K562 (cell line): ENCODE measurements around the gene PTGIR. TPM values are rescaled to one million over a fixed set of nuclear protein-coding genes. Genes with fewer than 3 reads are reported as not detected.

Source experiments
- CTBP1 ChIP-seq: fragments of 450-650 bp; IDR thresholded peaks from 2 replicates; pipeline ENCODE4 v1.6.1; 2016; ENCODE audit warnings: borderline replicate concordance
- SLC30A9 ChIP-seq: fragments of 250-450 bp; sonication (Bioruptor Pico); IDR thresholded peaks from 2 replicates; pipeline ENCODE4 v1.8.0; 2022; ENCODE audit warnings: mild to moderate bottlenecking, moderate library complexity
- SNRNP70 ChIP-seq: fragments of 200-400 bp; formaldehyde crosslinking; optimal IDR thresholded peaks from 2 replicates; pipeline ENCODE3; 2017; ENCODE audit warnings: low read depth, low read length
- TAF7 ChIP-seq: fragments of 450-650 bp; IDR thresholded peaks from 2 replicates; pipeline ENCODE4 v1.6.1; 2016; ENCODE audit warnings: missing genetic modification characterization, missing compliant biosample characterization
- XRCC4 ChIP-seq: IDR thresholded peaks from one replicate; pipeline ENCODE4 v1.6.1; 2011; ENCODE audit not compliant: insufficient read depth, insufficient read length; ENCODE audit errors: extremely low read depth
- ZC3H11A ChIP-seq: IDR thresholded peaks from 2 replicates; pipeline ENCODE4 v1.6.1; 2012; ENCODE audit warnings: low read depth, low read length, improper control_type of control experiment
- ZKSCAN8 ChIP-seq: fragments of 200-800 bp; sonication (Bioruptor generic); IDR thresholded peaks from 2 replicates; pipeline ENCODE4 v1.6.1; 2016; ENCODE audit warnings: missing genetic modification characterization, missing compliant biosample characterization
- ZNF12 ChIP-seq: sonication (generic); formaldehyde crosslinking; IDR thresholded peaks from 2 replicates; pipeline ENCODE4 v1.4.0; 2020; ENCODE audit warnings: mild to moderate bottlenecking, missing genetic modification reagents
- ZNF239 ChIP-seq: fragments of 250-450 bp; sonication (Bioruptor Pico); IDR thresholded peaks from 2 replicates; pipeline ENCODE4 v1.4.0; 2020; ENCODE audit warnings: mild to moderate bottlenecking
- ZNF311 ChIP-seq: fragments of 250-450 bp; sonication (Bioruptor Pico); IDR thresholded peaks from 2 replicates; pipeline ENCODE4 v1.4.0; 2020; ENCODE audit warnings: mild to moderate bottlenecking, moderate library complexity
- ZNF57 ChIP-seq: fragments of 450-650 bp; formaldehyde crosslinking; IDR thresholded peaks from 2 replicates; pipeline ENCODE4 v1.4.0; 2020; ENCODE audit warnings: mild to moderate bottlenecking, moderate library complexity
- polyA plus RNA-seq, 8 experiments: library from polyadenylated mRNA; depleted of rRNA in 4 of 8; stranded (reverse) in 5 of 8; unstranded in 3 of 8; fragments of >200 nt; fragmentation: Nextera tagmentation in 2 of 8; fragmentation: Illumina TruSeq in 1 of 8; extraction: Ambion mirVana in 2 of 8; extraction: Trizol in 1 of 8; gene quantifications; 2 replicates each; pipeline versions ENCODE4 v1.2.1 to v1.2.3, GENCODE V29; 2011 to 2014; ENCODE audit warnings: inconsistent platforms in 1 of 8, missing spikeins in 1 of 8
- total RNA-seq, 7 experiments: library from RNA; depleted of rRNA in 6 of 7; stranded (reverse); fragments of >200 nt in 6 of 7; fragmentation: Illumina TruSeq in 2 of 7; extraction: Trizol in 2 of 7; gene quantifications; 2 replicates each; pipeline versions ENCODE4 v1.2.1 to v1.2.3, GENCODE V29; 2011 to 2021; ENCODE audit warnings: low replicate concordance in 1 of 7
- TF ChIP-seq, protein P1 (sequence below): sonication (generic); formaldehyde crosslinking; IDR thresholded peaks from 2 replicates; pipeline ENCODE4 v1.8.1; 2023; ENCODE audit warnings: mild to moderate bottlenecking, missing genetic modification reagents, moderate library complexity
- TF ChIP-seq, protein P2 (sequence below): IDR thresholded peaks from 2 replicates; pipeline ENCODE4 v1.6.1; 2014; ENCODE audit warnings: antibody characterized with exemption
- TF ChIP-seq, protein P3 (sequence below): fragments of 250-450 bp; sonication (Bioruptor Pico); IDR thresholded peaks from 2 replicates; pipeline ENCODE4 v1.8.0; 2021; ENCODE audit warnings: moderate library complexity, mild to moderate bottlenecking, inconsistent platforms

Gene PTGIR
- total and polyA plus RNA-seq, 9 of the 15 experiments (the other 6 are each of a cell fraction or from before 2014, with no cell fraction given) = 0.11 to 3.4 (median 1.1) TPM; not detected in 1

DNA sequence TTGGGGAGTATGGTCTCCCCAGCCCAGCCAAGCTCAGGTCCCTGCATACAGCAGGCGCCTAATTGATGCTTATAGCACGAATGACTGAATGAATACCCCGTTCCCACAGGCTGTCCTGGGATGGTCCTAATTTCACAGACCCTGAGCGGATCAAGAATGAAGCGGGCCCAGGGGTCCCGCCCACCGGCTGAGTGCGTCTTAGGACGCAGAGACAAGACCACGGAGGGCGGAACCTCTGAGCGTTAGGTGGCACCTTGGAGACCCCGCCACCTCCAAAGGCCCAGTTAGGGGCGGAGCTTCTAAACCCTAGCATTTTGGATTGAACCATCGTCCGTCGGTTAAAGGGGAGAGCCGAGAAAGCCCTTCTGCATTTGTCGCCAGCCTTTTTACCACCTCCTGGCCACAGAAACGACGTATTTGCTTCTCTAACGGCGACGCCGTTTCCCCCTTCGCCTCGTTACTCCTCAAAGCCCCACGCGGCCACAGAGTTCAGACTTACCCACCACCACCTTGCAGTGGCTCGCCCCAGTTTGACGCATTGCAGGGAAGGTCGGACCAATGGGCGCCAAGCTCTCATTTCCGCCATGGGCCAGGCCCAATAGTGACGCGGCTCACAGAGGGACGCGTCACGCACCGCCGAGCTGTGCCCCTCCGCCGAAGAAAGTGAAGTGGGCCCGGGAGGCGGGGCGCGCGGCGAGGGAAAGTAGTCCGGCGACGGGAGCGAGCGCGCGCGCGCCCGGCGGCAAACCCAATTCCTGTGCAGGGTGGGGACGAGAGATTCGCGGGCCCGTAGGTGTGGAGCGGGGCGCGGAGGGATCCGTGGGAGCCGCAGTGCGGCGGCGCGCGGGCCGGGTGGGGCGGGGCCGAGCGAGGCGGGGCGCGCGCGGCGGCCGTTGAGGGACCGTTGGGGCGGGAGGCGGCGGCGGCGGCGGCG lies 24.2 kb downstream of the PTGIR start (continued):
- TF ChIP-seq ZKSCAN8 (CRISPR knock-in tag) = peak; percentile 100
- no peak for TF ChIP-seq ZNF239 (CRISPR knock-in tag)
- TF ChIP-seq TAF7 (tag) = peak; percentile 66; the same call in 1 of the 2 replicates
- TF ChIP-seq, protein P1, sequence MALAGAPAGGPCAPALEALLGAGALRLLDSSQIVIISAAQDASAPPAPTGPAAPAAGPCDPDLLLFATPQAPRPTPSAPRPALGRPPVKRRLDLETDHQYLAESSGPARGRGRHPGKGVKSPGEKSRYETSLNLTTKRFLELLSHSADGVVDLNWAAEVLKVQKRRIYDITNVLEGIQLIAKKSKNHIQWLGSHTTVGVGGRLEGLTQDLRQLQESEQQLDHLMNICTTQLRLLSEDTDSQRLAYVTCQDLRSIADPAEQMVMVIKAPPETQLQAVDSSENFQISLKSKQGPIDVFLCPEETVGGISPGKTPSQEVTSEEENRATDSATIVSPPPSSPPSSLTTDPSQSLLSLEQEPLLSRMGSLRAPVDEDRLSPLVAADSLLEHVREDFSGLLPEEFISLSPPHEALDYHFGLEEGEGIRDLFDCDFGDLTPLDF (CRISPR knock-in tag) = peak; percentile 93
- TF ChIP-seq, protein P2, sequence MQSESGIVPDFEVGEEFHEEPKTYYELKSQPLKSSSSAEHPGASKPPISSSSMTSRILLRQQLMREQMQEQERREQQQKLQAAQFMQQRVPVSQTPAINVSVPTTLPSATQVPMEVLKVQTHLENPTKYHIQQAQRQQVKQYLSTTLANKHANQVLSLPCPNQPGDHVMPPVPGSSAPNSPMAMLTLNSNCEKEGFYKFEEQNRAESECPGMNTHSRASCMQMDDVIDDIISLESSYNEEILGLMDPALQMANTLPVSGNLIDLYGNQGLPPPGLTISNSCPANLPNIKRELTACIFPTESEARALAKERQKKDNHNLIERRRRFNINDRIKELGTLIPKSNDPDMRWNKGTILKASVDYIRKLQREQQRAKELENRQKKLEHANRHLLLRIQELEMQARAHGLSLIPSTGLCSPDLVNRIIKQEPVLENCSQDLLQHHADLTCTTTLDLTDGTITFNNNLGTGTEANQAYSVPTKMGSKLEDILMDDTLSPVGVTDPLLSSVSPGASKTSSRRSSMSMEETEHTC = no peak
- TF ChIP-seq, protein P3, sequence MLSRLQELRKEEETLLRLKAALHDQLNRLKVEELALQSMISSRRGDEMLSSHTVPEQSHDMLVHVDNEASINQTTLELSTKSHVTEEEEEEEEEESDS (CRISPR knock-in tag) = no peak
- TF ChIP-seq ZNF311 (CRISPR knock-in tag) = peak; percentile 82
- no peak for TF ChIP-seq XRCC4
- TF ChIP-seq ZNF57 (CRISPR knock-in tag) = no peak
- TF ChIP-seq SLC30A9 (CRISPR knock-in tag) = no peak
- no peak for TF ChIP-seq ZC3H11A
- peak; percentile 98 for TF ChIP-seq CTBP1
- no peak for TF ChIP-seq SNRNP70
- TF ChIP-seq ZNF12 (CRISPR knock-in tag) = no peak
